K562 (cell line): ENCODE data around the gene IL15RA. TPM values are rescaled to one million over a fixed set of nuclear protein-coding genes. Genes with fewer than 3 reads are reported as not detected.

ENCODE experiments used
- ATAC-seq: fragments of 200-7000 bp; cut with Tn5 transposase; 3 replicates; pipeline ENCODE4 v1.9.1; 2020; ENCODE audit warnings: moderate library complexity
- BruUV-seq: library from RNA; stranded (reverse); fragments of 400-500 nt; replicated peaks from 2 replicates; lab custom pipeline; 2021; lab: Mats Ljungman, UMichigan
- CTCF ChIA-PET: fragments of 300-600 bp; formaldehyde crosslinking; extraction: SDS; loops from one replicate; lab custom pipeline; 2021; ENCODE audit warnings: low intra/inter-chr PET ratio; lab: Yijun Ruan, JAX
- POLR2A ChIA-PET: fragments of 300-600, 350-650 bp; sonication (Branson Sonifier 250); formaldehyde crosslinking; extraction: SDS; loops from one replicate; lab custom pipeline; 2021; ENCODE audit warnings: antibody characterized with exemption, inconsistent platforms; lab: Yijun Ruan, JAX
- DNase-seq, 4 experiments: peaks; one replicate each; pipeline versions ENCODE4 v3.0.0 to v3.0.0-alpha.2; 2011 to 2018; ENCODE audit warnings: low spot score in 3 of 4, mixed read lengths in 3 of 4; ENCODE audit errors: extremely low read depth in 1 of 4
- FAIRE-seq: peaks from 2 replicates; lab custom pipeline; 2011; peaks lifted over from hg19 to GRCh38; lab: Jason Lieb, UNC
- H2AFZ ChIP-seq: 2 replicates; pipeline ENCODE4 v1.6.0; 2011; ENCODE audit warnings: low read depth, low read length, control low read depth, inconsistent platforms
- H3K27ac ChIP-seq: fragments of 200-600 bp; 3 replicates; pipeline ENCODE4 v1.8.0; 2011; ENCODE audit warnings: low read depth, mild to moderate bottlenecking, control low read depth, inconsistent platforms, low read length, moderate library complexity, mixed read lengths; ENCODE audit errors: extremely low read depth
- H3K27me3 ChIP-seq, 2 experiments: fragments of 300-600 bp in 1 of 2; 2 replicates in 1 of 2; 3 replicates in 1 of 2; pipeline versions ENCODE4 v1.6.0 to v1.8.0; 2011; ENCODE audit warnings: inconsistent platforms in 2 of 2, low read length in 2 of 2, mild to moderate bottlenecking in 1 of 2, mixed read lengths in 1 of 2, moderate library complexity in 1 of 2; ENCODE audit not compliant: control insufficient read depth in 2 of 2, insufficient read depth in 2 of 2
- H3K36me3 ChIP-seq: fragments of 300-600 bp; 3 replicates; pipeline ENCODE4 v1.8.0; 2011; ENCODE audit warnings: mild to moderate bottlenecking, low read length, inconsistent platforms; ENCODE audit not compliant: control insufficient read depth, insufficient read depth
- H3K4me1 ChIP-seq, 2 experiments: fragments of 200-600 bp in 1 of 2; replicated peaks in 1 of 2; 2 replicates in 1 of 2; 3 replicates in 1 of 2; pipeline versions ENCODE4 v1.5.1 to v1.8.0; 2011; ENCODE audit warnings: inconsistent platforms in 2 of 2, low read length in 2 of 2, mild to moderate bottlenecking in 1 of 2, mixed read lengths in 1 of 2, moderate library complexity in 1 of 2; ENCODE audit not compliant: control insufficient read depth in 2 of 2, insufficient read depth in 2 of 2
- H3K4me2 ChIP-seq: 2 replicates; pipeline ENCODE4 v1.6.1; 2011; ENCODE audit warnings: low read length, control low read depth, inconsistent platforms, mixed read lengths; ENCODE audit not compliant: insufficient read depth
- H3K4me3 ChIP-seq: fragments of 200-600 bp; sonication (generic), shearing (Covaris generic); 2 replicates; pipeline ENCODE4 v1.5.1; 2016; ENCODE audit warnings: control low read depth, inconsistent platforms
- H3K79me2 ChIP-seq: fragments of 200-600 bp; 3 replicates; pipeline ENCODE4 v1.8.0; 2011; ENCODE audit warnings: low read length, inconsistent platforms; ENCODE audit not compliant: control insufficient read depth, insufficient read depth
- H3K9ac ChIP-seq, 2 experiments: 2 replicates each; pipeline versions ENCODE4 v1.6.0 to v1.6.1; 2011; ENCODE audit warnings: low read depth in 2 of 2, low read length in 2 of 2, control low read depth in 1 of 2, inconsistent platforms in 1 of 2, mild to moderate bottlenecking in 1 of 2, mixed read lengths in 1 of 2; ENCODE audit not compliant: insufficient read depth in 1 of 2
- H3K9me1 ChIP-seq: one replicate; pipeline ENCODE4 v1.6.0; 2011; ENCODE audit warnings: inconsistent platforms, mild to moderate bottlenecking, low read length, moderate library complexity; ENCODE audit not compliant: control insufficient read depth, insufficient read depth
- H3K9me3 ChIP-seq: replicated peaks from 2 replicates; pipeline ENCODE4 v1.5.1; 2011; ENCODE audit warnings: low read depth, low read length, inconsistent platforms; ENCODE audit not compliant: control insufficient read depth, insufficient read depth
- H4K20me1 ChIP-seq: replicated peaks from 2 replicates; pipeline ENCODE4 v1.6.1; 2011; ENCODE audit warnings: low read length, inconsistent platforms, mixed read lengths; ENCODE audit not compliant: control insufficient read depth, insufficient read depth
- ARID3A ChIP-seq: IDR thresholded peaks from 2 replicates; pipeline ENCODE4 v1.6.1; 2012; ENCODE audit warnings: low read depth, low read length, improper control_type of control experiment, borderline replicate concordance
- ARID4B ChIP-seq: sonication (generic); formaldehyde crosslinking; IDR thresholded peaks from 2 replicates; pipeline ENCODE4 v1.8.0; 2022; ENCODE audit warnings: mild to moderate bottlenecking, missing genetic modification reagents
- GATA2 ChIP-seq: sonication (generic); formaldehyde crosslinking; IDR thresholded peaks from 2 replicates; pipeline ENCODE4 v1.4.0; 2020; ENCODE audit warnings: mild to moderate bottlenecking, missing genetic modification reagents
- PHB ChIP-seq: fragments of 250-450 bp; sonication (Bioruptor Pico); IDR thresholded peaks from 2 replicates; pipeline ENCODE4 v1.5.0; 2021
- SNIP1 ChIP-seq: fragments of 450-650 bp; IDR thresholded peaks from 2 replicates; pipeline ENCODE4 v1.7.1; 2017; ENCODE audit warnings: low read depth, mild to moderate bottlenecking
- TFAP4 ChIP-seq: sonication (generic); formaldehyde crosslinking; IDR thresholded peaks from 2 replicates; pipeline ENCODE4 v1.8.0; 2022; ENCODE audit warnings: missing genetic modification reagents, mild to moderate bottlenecking, moderate library complexity, borderline replicate concordance
- ZBTB9 ChIP-seq: fragments of 450-650 bp; formaldehyde crosslinking; IDR thresholded peaks from 2 replicates; pipeline ENCODE4 v1.4.0; 2020; ENCODE audit warnings: mild to moderate bottlenecking, moderate library complexity
- ZC3H4 ChIP-seq: sonication (generic); formaldehyde crosslinking; IDR thresholded peaks from 2 replicates; pipeline ENCODE4 v1.9.0; 2021; ENCODE audit warnings: missing genetic modification reagents, borderline replicate concordance
- ZZZ3 ChIP-seq: fragments of 450-650 bp; IDR thresholded peaks from 2 replicates; pipeline ENCODE4 v1.6.1; 2016; ENCODE audit warnings: antibody characterized with exemption, mild to moderate bottlenecking, moderate library complexity
- WGBS: fragments of 100-300 bp; shearing (Covaris generic); methylation state at CpG from one replicate; pipeline ENCODE4 v1.1.6; 2016; ENCODE audit warnings: low coverage, mixed read lengths; ENCODE audit not compliant: insufficient coverage; ENCODE audit errors: missing lambda C conversion rate; 5-methylcytosine and 5-hydroxymethylcytosine counted together
- in situ Hi-C: fragments of 300-500 bp; cut with MboI; formaldehyde crosslinking; loops from 4 replicates; pipeline ENCODE4 v1.15.0; 2018; ENCODE audit warnings: inconsistent platforms, mixed read lengths
- intact Hi-C: fragments of 100-400 bp; cut with micrococcal nuclease; formaldehyde crosslinking; loops from 2 replicates; pipeline ENCODE4 v1.14.2; 2022
- polyA plus RNA-seq, 8 experiments: library from polyadenylated mRNA; depleted of rRNA in 4 of 8; stranded (reverse) in 5 of 8; unstranded in 3 of 8; fragments of >200 nt; fragmentation: Nextera tagmentation in 2 of 8; fragmentation: Illumina TruSeq in 1 of 8; extraction: Ambion mirVana in 2 of 8; extraction: Trizol in 1 of 8; gene quantifications; 2 replicates each; pipeline versions ENCODE4 v1.2.1 to v1.2.3, GENCODE V29; 2011 to 2014; ENCODE audit warnings: inconsistent platforms in 1 of 8, missing spikeins in 1 of 8
- total RNA-seq, 7 experiments: library from RNA; depleted of rRNA in 6 of 7; stranded (reverse); fragments of >200 nt in 6 of 7; fragmentation: Illumina TruSeq in 2 of 7; extraction: Trizol in 2 of 7; gene quantifications; 2 replicates each; pipeline versions ENCODE4 v1.2.1 to v1.2.3, GENCODE V29; 2011 to 2021; ENCODE audit warnings: low replicate concordance in 1 of 7

IL15RA gene
- total and polyA plus RNA-seq, 9 of the 15 experiments (the other 6 are each of a cell fraction or from before 2014, with no cell fraction given): 1.2 to 11.7 (median 8.0) TPM

GRCh38 chr10:5930272-5930671 is 47.1 kb downstream of the IL15RA start:
- in situ Hi-C loops: loop anchor here (25.0 kb wide), 1 partner anchor 457 kb away; no protein-coding TSS in a partner anchor
- peaks cover 14 to 24% of the 10 kb centered on the region in 2 experiments; a peak in 4 of 5 replicates for H3K4me1 ChIP-seq
- ATAC-seq: no peak
- H3K9ac ChIP-seq: no peak overlapping the region
- POLR2A ChIA-PET: no interaction called here
- H3K36me3 ChIP-seq: peaks cover 82% of the 10 kb centered on the region
- DNase-seq: no peak
- TF ChIP-seq ARID3A (no peak), ZC3H4 (CRISPR knock-in tag) (no peak), ZZZ3 (no peak), GATA2 (CRISPR knock-in tag) (no peak), TFAP4 (CRISPR knock-in tag) (no peak), ZBTB9 (CRISPR knock-in tag) (no peak), ARID4B (CRISPR knock-in tag) (no peak), PHB (CRISPR knock-in tag) (no peak), SNIP1 (no peak)
- H3K9me3 ChIP-seq: no peaks in the 10 kb centered on the region
- FAIRE-seq: no peak
- no peaks in the 10 kb centered on the region for H3K9me1 ChIP-seq
- H3K27me3 ChIP-seq: no peaks in the 10 kb centered on the region
- H3K79me2 ChIP-seq: peaks cover 10% of the 10 kb centered on the region; the same call in 1 of the 3 replicates
- WGBS: 91% methylated on average over 11 of the region's 11 CpGs
- no peaks in the 10 kb centered on the region for H4K20me1 ChIP-seq
- no peak overlapping the region for H3K4me3 ChIP-seq
- CTCF ChIA-PET: no interaction called here
- no peak overlapping the region for H3K4me2 ChIP-seq
- no TSS peak for BruUV-seq
- intact Hi-C loops: no loop called here
- no peak overlapping the region; the same call in 2 of the 3 replicates for H3K27ac ChIP-seq
- no peak overlapping the region for H2AFZ ChIP-seq
